ENCODE results near the gene SLC12A5. TPM values are rescaled to one million over a fixed set of nuclear protein-coding genes. Genes with fewer than 3 reads are reported as not detected.

Gene SLC12A5
- total RNA-seq, 1 donor from 2014 or later = not detected

GRCh38 chr20:46004187-46004586, 24.8 kb upstream of the SLC12A5 start:
- FAIRE-seq = no peak
- Histone ChIP-seq H3K36me3 (ENCODE audit: control insufficient read depth, insufficient read depth, low read length) (no peaks in the 10 kb centered on the region), H3K4me3 (ENCODE audit: low read depth, low read length) (no peak overlapping the region), H3K27me3 (ENCODE audit: control insufficient read depth, insufficient read depth, low read length) (no peaks in the 10 kb centered on the region)
- no peak for DNase-seq (ENCODE audit: low read depth)
- no peak for TF ChIP-seq CTCF (IDR thresholded peaks at IDR 0.05; ENCODE audit: insufficient read depth, low read length, severe bottlenecking)

GRCh38 chr20:46004889-46005473, 24.0 kb upstream of the SLC12A5 start:
- Histone ChIP-seq H3K36me3 (ENCODE audit: control insufficient read depth, insufficient read depth, low read length) (no peaks in the 10 kb centered on the region), H3K27me3 (ENCODE audit: control insufficient read depth, insufficient read depth, low read length) (no peaks in the 10 kb centered on the region), H3K4me3 (ENCODE audit: low read depth, low read length) (no peak overlapping the region)
- FAIRE-seq = no peak
- DNase-seq (ENCODE audit: low read depth) = peak; percentile 78
- no peak for TF ChIP-seq CTCF (IDR thresholded peaks at IDR 0.05; ENCODE audit: insufficient read depth, low read length, severe bottlenecking)

- DNase-seq (ENCODE audit: low read depth) (no peak), FAIRE-seq (no peak)
- no peak for TF ChIP-seq CTCF (IDR thresholded peaks at IDR 0.05; ENCODE audit: insufficient read depth, low read length, severe bottlenecking)
- H3K36me3 ChIP-seq (ENCODE audit: control insufficient read depth, insufficient read depth, low read length) = no peaks in the 10 kb centered on the region
- peaks cover 8% of the 10 kb centered on the region for H3K27me3 ChIP-seq (ENCODE audit: control insufficient read depth, insufficient read depth, low read length)
- H3K4me3 ChIP-seq (ENCODE audit: low read depth, low read length) = no peak overlapping the region
Measured at GRCh38 chr20:46006022-46006705, 22.9 kb upstream of the SLC12A5 start.

GRCh38 chr20:46006964-46007363, 22.1 kb upstream of the SLC12A5 start:
- no peak for TF ChIP-seq CTCF (IDR thresholded peaks at IDR 0.05; ENCODE audit: insufficient read depth, low read length, severe bottlenecking)
- peaks cover 16% of the 10 kb centered on the region for H3K27me3 ChIP-seq (ENCODE audit: control insufficient read depth, insufficient read depth, low read length)
- no peak for FAIRE-seq
- no peak overlapping the region for H3K4me3 ChIP-seq (ENCODE audit: low read depth, low read length)
- no peaks in the 10 kb centered on the region for H3K36me3 ChIP-seq (ENCODE audit: control insufficient read depth, insufficient read depth, low read length)
- no peak for DNase-seq (ENCODE audit: low read depth)

GRCh38 chr20:46007671-46008070, 21.3 kb upstream of the SLC12A5 start:
- no peak for FAIRE-seq
- peaks cover 20% of the 10 kb centered on the region for H3K27me3 ChIP-seq (ENCODE audit: control insufficient read depth, insufficient read depth, low read length)
- no peak for DNase-seq (ENCODE audit: low read depth)
- H3K36me3 ChIP-seq (ENCODE audit: control insufficient read depth, insufficient read depth, low read length) = no peaks in the 10 kb centered on the region
- no peak overlapping the region for H3K4me3 ChIP-seq (ENCODE audit: low read depth, low read length)
- TF ChIP-seq CTCF (IDR thresholded peaks at IDR 0.05; ENCODE audit: insufficient read depth, low read length, severe bottlenecking) = no peak

Data from bronchial epithelial cell (primary cell).